ENCODE measurements around the gene GSG1L.

DNA sequence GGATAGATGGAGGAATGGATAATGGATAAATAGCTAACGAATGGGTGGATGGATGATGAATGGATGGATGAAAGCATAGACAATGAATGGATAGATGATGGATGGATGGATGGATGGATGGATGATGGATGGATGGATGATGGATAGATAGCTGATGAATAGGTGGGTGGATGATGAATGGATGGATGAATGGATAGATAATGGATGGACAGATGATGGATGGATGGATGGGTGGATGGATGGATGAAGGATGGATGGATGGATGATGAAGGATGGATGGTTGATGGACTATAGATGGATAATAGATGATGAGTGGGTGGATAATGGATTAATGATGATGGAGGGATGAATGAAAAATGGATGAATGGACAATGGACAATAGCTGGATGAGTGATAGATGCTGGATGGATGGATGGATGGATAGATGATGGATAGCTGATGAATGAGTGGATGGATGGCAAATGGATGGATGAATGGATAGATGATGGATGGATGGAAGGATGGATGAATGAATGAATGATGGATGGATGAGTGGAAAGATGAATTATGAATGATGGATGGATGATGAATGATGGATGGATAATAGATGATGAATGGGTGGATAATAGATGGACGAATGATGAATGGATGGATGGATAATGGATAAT lies 273.8 kb downstream of the GSG1L start:
- TF ChIP-seq, protein P1, sequence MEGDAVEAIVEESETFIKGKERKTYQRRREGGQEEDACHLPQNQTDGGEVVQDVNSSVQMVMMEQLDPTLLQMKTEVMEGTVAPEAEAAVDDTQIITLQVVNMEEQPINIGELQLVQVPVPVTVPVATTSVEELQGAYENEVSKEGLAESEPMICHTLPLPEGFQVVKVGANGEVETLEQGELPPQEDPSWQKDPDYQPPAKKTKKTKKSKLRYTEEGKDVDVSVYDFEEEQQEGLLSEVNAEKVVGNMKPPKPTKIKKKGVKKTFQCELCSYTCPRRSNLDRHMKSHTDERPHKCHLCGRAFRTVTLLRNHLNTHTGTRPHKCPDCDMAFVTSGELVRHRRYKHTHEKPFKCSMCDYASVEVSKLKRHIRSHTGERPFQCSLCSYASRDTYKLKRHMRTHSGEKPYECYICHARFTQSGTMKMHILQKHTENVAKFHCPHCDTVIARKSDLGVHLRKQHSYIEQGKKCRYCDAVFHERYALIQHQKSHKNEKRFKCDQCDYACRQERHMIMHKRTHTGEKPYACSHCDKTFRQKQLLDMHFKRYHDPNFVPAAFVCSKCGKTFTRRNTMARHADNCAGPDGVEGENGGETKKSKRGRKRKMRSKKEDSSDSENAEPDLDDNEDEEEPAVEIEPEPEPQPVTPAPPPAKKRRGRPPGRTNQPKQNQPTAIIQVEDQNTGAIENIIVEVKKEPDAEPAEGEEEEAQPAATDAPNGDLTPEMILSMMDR (conservative IDR thresholded peaks at IDR 0.05) = no peak
- TF ChIP-seq EZH2 (IDR thresholded peaks at IDR 0.05; ENCODE audit: low read depth) = no peak

Data from PC-9 (cell line).